ENCODE measurements around the gene KCNN3.

DNA sequence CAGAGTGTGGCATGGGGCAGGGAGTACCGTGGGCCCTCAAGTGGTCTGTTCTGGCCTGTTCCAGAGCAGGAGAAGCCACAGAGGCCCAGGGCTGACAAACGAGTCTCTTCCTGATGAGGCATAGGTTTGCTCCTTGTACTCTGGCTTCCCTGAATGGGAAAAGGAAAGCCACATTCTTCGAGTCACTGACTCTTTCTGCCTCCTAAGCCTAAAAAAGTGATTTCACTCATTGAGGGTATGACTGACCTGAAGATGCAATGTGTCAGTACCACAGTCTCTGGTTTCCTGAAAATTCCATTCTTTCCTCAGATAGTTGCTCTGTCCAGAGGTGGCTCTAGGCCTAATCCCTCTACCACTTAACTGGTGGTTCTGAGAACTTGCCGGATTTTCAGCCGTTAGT is 92.3 kb downstream of the KCNN3 start:
- no peak for TF ChIP-seq CTCF (IDR thresholded peaks at IDR 0.05)
- no peak for TF ChIP-seq POLR2AphosphoS5 (IDR thresholded peaks at IDR 0.05)
- TF ChIP-seq POLR2A (IDR thresholded peaks at IDR 0.05) = no peak
- TF ChIP-seq EP300 (IDR thresholded peaks at IDR 0.05) = no peak
